ENCODE results near the gene SLX4IP.
"Not testable (repeated sequence)": the region's sequence is repeated elsewhere in the genome, so short reads cannot be mapped to it uniquely, and the experiment has no call there.

The SLX4IP gene

DNA sequence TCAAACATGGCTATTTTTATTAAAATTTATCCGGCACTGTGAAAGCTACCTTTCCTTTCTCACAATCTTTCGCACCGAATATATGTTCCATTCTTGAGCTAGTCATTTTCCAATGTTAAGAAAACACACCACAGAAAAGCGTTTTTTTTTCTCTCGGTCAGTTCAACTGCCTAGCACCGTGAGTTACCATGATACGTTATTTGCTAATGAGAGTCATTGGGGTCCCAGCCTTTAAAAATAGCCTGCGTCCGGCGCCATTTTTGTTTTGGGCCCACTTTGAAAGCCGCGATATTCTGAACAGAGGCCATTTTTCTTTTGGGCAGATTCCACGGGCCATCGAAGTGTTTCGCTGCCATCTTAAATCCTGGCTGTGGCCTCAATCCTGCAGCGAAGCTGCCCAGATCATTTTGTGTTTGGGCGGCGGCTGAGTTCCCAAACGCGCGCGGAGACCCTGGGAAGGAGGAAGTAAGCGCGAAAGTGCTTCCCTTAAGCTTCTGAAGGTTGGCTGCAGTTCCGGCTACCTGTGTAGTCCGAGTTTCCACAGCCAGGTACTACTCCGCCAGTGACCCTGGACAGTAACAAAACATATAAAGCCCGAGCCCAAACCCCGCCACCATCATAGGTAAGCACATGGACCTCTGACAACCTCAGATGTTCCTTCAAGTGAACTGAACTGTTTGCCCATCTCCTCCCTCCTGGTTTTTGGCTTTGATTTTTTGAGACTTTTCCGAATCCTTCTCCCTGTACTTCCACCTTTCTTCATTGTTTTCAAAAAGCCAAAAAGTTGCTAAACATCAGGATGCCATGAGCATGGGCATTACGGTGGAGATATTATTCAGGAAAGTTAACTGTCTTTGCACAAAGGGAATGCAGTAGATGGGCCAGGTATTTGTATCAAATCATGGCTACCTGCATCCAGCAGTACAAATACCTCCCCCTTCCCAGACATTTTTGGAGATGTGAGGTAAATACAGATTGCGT lies at the start of gene SLX4IP:
SLX4IP (plus strand) TSS at position 474 of the 981 bp plus-strand sequence. CDS start 22,900 bp downstream, outside the sequence.
- peak; percentile 97 for DNase-seq

DNA sequence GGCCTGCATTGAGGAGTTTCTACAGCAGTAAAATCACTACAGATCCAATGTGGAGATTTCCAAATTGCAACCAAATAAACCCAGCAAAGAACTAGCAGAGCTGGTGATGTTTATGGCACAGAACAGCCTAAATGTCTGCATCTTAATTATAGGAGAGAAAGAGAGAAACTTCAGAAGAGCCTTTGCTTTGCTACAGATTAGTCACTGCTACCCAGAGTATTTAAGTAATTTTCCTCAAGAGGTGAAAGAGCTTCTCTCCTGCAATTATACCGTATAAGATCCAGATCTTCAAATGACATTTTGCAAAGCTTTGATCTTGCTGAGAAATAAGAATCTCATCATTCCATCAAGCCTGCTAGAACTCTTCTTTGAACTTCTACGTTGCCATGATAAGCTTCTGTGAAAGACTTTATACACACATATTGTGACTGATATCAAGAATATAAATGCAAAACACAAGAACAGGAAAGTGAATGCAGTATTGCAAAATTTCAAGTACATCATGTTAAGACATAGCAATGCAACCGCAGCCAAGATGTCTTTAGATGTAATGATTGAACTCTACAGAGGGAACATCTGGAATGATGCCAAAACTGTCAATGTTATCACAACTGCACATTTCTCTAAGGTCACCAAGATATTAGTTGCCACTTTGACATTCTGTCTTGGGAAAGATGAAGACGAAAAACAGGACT lies 49.1 kb upstream of the SLX4IP start:
- DNase-seq: no peak

DNA sequence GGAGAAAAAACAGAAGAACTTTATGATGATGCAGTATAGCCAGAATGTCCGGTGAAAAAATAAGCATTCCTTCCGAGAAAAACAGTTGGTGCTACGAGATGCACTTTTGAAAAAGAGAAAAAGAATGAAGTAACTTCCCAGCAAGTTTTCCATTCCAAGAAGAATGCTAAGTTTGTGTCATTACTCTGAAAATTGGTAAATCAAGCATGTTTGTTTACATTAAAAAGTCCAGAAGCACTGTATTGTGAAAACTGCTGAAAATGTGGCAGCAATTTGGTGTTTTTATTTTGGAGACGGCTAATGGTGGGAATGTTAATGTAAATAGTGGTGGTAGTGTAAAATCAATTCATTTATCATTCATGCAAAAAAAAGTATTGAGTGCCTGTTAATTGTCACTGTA lies 47.4 kb upstream of the SLX4IP start:
- DNase-seq: no peak

DNA sequence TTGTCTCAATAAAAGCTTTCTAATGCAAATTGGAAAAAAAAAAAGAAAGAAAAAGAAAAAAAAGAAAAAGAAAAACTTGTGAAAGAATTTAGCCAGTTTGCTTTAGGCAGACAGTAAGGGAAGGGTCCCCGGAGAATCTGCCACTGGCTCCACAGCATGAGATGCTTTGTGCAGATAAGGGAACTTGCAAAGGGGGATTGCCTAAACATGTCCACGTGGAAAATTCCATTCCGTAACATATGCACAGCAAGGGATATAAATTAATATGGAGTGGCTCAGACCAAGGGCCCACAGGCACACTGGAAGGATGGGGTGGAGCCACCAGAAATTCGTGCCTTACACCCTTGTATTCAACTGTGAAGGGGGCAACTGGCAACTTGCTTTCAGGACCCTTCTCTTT lies 46.5 kb upstream of the SLX4IP start:
- DNase-seq: no peak

DNA sequence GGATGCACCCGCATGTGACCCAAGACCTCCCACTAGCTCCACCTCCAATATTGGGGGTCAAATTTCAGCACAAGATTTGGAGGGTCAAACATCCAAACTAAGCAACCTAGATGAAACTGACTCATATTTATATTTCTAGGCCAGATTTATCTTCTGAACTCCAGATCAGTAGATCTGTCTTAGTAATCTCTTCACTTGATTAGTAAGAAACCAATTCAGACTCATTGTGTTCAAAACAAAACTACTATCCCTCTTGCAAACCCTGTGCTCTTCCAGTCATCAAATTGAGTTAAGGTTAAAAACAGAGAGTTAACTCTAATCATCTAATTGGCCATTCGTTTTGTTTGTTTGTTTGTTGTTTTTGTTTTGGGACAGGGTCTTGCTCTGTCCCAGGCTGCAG lies 44.4 kb upstream of the SLX4IP start:
- no peak for DNase-seq

DNA sequence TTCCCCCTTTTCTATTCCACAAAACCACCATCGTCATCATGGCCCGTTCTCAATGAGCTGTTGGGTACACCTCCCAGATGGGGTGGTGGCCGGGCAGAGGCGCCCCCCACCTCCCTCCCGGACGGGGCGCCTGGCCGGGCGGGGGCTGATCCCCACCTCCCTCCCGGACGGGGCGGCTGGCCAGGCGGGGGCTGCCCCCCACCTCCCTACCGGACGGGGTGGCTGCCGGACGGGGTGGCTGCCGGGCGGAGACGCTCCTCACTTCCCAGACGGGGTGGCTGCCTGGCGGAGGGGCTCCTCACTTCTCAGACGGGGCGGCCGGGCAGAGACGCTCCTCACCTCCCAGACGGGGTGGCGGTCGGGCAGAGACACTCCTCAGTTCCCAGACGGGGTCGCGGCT lies 40.4 kb upstream of the SLX4IP start:
- DNase-seq: not testable (repeated sequence)

DNA sequence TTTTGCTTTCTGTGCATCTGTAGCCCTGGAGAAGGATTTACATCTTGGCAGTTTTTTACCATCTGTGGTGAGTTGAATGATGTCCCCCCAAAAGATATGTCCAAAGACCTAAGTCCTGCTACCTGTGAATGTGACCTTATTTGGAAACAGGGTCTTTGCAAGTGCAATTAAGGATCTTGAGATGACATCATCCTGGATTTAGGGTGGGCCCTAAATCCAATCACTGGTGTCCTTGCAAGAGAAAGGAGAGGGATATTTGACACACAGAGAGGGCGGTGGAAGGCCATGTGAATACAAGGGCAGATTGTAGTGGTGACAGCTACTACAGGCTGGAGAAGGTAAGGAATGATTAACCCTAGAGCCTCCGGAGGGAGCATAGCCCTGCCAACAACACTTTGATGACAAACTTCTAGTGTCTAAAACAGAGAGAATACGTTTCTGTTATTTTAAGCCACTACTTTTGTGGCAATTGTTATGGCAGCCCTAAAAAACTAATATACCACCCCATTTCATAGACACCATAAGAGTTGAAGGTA lies 36.2 kb upstream of the SLX4IP start:
- no peak for DNase-seq

DNA sequence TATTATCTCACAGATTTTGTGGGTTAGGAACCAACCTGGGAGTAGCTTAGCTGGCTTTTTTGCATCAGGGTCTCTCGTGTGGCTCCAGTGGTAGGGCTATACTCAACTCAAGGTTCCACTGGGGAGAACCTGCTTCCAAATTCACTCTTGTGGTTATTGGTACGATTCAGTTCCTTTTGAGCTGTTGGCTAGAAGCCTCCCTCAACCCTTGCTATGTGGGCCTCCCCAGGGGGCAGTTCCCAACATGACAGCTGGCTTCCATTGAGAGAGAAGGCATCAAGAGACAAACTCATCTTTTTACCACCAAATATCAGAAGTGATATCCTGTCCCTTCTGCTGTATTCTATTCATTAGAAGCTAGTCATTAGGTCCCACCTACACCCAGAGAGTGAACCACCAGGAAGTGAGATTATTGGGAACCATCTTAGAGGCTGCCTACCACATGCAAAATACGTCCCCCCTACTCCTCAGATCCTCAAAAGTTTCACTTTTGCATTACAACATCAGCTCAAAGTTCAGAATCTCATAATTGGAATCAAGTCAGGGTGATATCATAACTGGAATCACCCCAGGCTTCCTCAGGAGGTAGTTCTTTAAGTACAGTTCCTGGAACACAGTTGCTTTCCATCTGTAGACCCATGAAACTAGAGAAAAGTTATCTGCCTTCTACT lies 32.0 kb upstream of the SLX4IP start:
- no peak for DNase-seq

DNA sequence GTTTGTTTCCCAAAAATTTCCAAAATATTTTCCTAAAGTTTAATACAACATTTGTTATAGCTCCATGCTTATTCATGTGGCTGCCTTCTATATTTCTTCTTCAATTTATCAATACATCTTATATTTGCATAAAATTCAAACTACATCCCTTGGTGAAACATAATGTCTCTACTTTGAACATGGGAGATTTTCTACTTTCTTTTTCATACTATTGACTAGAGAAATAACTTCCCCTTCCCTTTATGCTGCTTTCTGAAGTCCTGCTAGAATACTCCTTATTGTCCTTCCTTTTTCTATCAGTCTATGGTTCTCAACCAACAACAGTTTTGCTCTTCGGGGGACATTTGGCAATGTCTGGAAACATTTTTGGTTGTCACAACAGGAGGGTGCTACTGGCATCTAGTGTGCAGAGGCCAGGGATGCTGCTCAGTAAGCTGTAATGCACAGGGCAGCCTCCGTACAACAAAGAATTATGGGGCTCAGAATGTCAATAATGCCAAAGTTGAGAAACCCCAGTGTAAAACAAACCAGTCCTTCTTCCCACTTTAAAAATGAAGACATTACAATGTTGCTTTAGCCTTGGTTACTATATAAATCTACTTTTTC lies 31.0 kb upstream of the SLX4IP start:
- DNase-seq: no peak

DNA sequence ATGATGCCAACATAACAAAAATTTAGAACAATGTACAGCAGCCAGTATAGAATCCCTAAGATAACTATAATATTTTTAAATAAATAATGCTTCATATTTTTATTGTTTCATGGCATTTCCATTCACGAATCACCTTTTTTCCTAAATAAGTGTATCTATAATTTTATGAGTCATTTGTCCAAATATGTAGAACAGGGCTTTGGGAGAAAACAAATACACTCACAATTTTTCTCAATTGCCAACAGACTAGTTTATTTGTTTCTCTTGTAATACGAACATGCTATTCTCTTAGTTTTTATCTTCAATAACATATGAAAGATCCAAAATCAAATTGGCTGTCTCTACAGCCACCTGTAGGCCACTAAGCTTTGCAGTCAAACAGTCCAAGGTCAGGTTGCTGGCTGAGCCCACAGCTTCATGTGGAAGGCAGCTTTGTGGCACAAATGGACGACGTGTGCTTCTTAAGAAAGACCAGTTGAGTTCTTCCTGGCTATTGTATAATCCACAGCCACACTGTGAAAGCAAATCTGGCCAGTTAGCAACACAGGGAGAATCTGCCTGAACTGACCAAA lies 30.1 kb upstream of the SLX4IP start:
- DNase-seq: no peak

DNA sequence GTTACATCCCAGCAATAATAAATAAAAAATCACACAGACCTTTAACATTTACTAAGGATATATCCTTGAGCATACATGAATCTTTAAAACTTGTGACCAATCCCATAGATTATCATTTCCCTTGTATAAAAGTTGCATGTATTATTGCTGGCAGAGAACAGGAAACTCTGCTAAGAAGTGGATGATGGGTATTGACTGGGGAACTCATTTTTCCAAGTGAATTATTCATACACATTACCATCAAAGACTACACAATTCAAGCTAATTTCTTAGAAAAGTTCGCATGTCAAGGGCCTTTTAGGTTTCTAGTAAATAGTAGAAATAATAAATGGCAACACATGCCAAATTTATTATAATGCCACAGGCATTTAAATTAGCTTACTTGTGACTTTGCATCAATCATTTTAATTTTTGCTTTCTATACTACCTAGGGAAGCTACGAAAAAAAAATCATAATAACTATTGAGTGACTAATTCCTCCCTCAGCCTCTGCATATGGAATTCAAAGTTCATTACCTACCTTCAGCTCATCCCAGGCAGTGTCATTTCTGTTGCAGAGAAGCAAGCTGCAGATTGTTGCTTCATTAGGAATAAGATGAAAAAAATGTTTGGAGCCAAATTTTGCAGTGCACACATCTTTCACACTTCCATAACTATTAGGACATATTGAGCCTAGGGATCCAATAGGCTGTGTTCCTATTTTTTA lies 26.8 kb upstream of the SLX4IP start:
- no peak for DNase-seq

DNA sequence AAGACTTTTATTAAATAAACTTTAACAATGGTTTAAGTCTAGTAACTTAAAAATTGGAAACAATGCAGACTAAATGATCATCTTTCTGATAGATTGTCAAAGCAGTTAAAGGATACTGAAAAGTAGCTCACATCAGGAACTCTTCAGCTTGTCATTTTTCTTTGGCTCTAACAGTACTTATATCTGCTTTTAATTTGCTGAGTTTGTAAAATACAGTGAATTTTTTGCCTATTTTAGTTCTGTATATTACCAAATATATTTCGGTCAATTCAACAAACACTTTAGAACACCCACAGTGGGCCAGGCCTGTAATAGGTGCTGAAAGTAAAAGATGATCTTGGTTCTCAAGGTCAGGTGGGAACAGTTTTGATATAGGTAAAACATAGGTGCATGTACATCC lies 23.4 kb upstream of the SLX4IP start:
- no peak for DNase-seq

DNA sequence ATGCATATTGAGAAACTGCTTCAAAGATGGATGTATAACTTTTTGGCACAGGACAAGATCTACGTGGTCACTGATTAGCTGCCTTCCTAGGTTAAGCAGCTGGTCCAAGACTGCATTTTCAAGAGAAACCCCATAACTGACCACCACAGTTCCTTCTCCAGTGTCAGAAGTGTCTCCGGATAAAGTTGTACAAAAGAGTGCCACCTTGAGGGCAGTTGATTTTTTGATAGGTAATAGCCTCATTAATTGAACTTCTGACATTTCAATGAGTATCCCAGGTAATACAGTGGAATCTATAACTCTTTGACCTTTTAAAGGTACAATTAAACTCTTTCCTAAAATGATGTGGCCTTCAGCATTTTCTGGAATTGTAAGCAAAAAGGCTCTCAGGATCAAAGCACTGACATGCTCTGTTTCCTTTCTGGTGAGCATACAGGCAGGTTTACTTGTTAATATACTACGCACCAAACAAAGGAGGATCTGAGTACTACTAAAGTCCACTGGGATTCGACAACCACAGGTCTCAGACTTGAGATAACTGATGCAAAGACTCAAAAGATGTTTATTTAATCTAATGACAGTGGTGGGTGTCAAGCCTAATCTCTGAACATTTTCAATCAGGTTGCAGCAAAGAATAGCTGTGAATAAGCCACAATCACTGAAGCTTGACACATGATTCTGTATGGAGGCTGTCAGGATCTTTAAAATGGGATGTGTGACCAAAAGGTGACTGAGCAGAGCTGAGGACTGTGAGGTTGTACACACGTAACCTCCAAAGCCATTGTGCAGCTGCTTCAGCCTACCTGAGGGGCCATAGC lies 22.3 kb upstream of the SLX4IP start:
- DNase-seq: no peak

DNA sequence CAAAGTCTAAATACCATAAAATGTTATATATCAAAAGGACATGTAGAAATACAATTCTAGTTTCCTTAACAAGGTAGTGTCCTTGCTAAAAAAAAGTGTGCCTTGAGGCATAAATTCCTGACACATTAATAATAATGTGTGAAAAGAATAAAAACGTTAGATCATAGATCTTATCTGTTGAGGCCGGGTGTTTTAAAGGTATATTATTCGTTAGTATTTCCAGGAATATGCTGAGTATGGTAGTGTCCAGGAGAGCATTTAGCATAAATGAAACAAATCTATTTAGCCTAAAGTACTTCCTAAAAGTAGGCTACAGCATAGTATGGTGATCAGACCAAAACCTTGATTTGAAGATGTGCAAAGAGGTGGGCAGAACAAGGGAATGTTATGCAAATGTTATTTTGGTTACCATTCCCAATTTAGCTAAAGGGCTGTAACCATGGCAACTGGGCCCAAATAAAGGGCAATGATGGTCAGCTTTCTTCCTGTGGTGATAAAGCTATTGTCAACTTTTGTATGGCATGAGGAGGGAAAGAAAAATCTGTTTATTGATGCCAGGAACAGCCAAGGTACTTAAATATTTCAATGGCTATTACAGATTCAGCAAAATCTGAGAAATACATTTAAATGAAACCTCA lies 20.0 kb upstream of the SLX4IP start:
- no peak for DNase-seq

DNA sequence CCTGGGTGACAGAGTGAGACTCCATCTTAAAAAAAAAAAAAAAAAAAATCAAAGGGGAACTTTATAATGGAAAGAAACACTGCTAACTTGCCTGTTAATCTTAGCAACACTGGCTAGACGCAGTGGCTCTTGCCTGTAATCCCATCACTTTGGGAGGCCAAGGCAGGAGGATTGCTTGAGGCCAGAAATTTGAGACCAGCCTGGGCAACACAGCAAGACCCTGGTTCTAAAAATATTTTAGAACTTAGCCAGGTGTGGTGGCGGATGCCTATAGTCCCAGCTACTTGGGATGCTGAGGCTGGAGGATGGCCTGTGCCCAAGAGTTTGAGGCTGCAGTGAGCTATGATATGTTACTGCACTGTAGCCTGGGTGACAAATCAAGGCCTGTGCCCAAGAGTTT lies 17.9 kb upstream of the SLX4IP start:
- DNase-seq: not testable (repeated sequence)

DNA sequence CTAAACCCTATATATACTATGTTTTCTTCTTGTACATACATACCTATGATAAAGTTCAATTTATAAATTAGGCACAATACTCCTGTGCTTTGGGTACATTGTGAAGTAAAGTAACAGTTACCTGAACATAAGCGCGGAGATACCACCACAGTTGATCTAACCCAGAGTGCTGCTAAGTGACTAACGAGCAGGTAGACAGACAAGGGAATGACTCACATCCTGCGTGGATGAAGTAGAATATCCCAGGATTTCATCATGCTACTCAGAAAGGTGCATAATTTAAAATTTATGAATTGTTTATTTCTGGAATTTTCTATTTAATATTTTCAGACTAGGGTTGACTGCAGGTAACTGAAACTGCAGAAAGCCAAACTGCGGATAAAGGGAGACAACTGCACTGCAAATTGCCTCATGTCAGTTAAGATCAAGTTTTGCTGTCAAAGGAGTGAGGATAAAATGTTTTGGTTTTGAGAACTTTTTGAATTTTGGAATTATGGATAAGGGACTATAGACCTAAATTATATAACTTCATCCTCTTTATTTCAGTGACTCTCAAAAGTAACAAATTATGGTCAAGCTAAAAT lies 15.5 kb upstream of the SLX4IP start:
- DNase-seq: no peak

DNA sequence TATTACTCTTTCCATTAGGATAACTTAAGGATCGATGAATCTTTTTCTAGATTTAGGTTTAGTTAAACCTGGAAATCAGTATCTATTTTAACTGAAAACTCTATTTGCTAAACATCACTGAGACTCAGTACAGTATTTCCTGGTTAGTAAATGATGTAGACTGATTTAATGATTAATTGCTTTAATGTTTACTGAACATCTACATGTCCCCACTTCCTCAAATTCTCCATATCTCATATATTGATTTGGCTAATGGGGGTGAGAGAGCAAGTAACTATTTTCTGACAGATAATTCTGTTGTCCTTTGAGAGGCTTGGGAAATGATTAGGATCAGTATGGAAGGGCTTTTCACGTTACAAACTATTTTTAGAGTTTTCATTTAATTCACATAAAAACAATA lies 11.4 kb upstream of the SLX4IP start:
- DNase-seq: no peak

DNA sequence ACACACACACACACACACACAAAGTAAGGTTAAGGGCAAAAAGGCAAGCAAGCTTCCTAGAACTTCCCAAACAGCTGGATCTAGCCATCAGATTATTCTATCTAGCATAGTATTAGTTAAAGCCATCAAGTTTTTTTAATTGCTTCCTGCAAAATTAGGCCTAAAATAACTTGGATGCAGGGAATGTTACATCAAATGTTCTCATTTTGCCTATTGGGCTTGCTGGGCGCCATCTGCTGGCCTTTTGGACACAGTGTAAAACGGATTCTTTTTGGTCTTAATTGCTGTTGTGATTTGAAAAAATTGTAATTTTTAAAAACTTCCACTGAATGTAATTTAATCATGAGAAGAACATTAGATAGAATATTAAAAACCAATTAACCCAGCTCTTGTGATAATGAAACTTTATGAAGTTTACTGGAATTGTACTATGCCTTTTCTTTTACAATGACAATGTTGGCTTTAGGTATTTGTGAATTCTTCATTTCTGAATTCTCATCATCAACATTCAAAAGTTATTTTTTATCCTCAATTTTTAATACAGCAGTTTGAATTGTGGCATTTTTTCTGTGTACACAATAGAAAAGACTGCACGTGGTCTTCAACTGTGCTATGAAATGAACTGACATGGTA lies 7.9 kb upstream of the SLX4IP start:
- DNase-seq: no peak

DNA sequence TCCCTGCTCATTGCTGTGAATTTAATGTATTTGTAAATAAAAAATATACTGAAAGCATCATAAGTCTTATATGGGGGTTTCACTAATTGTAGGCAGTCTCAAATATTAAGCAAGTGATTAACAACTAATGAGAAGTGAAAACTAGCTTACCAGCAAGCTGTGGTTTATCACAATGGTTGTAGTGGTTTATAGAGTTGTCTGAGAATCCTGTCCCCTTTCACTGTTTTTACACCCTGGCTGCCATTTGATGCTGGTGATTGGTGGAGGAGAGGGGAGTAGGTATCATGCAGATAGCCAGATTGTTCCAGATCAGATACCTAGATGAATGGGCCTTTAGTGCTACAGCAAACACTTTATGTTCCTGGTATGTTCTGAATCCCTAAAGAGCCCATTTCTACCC lies 7.1 kb upstream of the SLX4IP start:
- DNase-seq: no peak
